Measurements from ENCODE around the gene LAMA3. TPM values are rescaled to one million over a fixed set of nuclear protein-coding genes. Genes with fewer than 3 reads are reported as not detected.

The LAMA3 gene
- total and polyA plus RNA-seq, 2 of the 13 experiments (the other 11 are each of a cell fraction or from before 2014, with no cell fraction given): 0.45 to 2.2 TPM

- Histone ChIP-seq H3K4me3 (replicated peaks in 1 of 3; ENCODE audit: insufficient read depth in 1 of 3, low read depth in 2 of 3, low read length in 3 of 3) (no peak overlapping the region), H3K9me3 (ENCODE audit: low read length) (no peaks in the 10 kb centered on the region), H3K4me2 (ENCODE audit: low read depth, low read length) (no peak overlapping the region), H3K27me3 (ENCODE audit: control insufficient read depth in 1 of 2, insufficient read depth in 2 of 2, low read length in 2 of 2) (peaks cover 0 to 12% of the 10 kb centered on the region in 2 experiments; a peak in 2 of 5 replicates), H3K27ac (ENCODE audit: extremely low read length, insufficient read depth, low read length) (no peak overlapping the region), H3K9ac (ENCODE audit: insufficient read depth, low read depth, low read length) (no peak overlapping the region), H3K36me3 (replicated peaks in 1 of 2; ENCODE audit: control insufficient read depth in 1 of 2, insufficient read depth in 2 of 2, low read length in 2 of 2) (no peaks in the 10 kb centered on the region), H4K20me1 (ENCODE audit: insufficient read depth, low read length) (no peaks in the 10 kb centered on the region), H3K79me2 (ENCODE audit: insufficient read depth, low read length) (no peaks in the 10 kb centered on the region), H2AFZ (ENCODE audit: low read length) (no peak overlapping the region), H3K4me1 (ENCODE audit: insufficient read depth, low read length) (no peaks in the 10 kb centered on the region)
- in situ Hi-C loops (cut with HindIII; ENCODE audit: extremely low pct_ligation_motif_present, low pct_unique_long_range_greater_than_20kb): no loop called here
- intact Hi-C loops (cut with micrococcal nuclease; ENCODE audit: unreplicated experiment): loop anchor here (5.0 kb wide), 1 partner anchor 58 kb away; no protein-coding TSS in a partner anchor
- TF ChIP-seq DRAP1 (CRISPR knock-in tag; IDR thresholded peaks at IDR 0.05): no peak
- no peak for TF ChIP-seq ZBTB2 (CRISPR knock-in tag; IDR thresholded peaks at IDR 0.05; ENCODE audit: low read depth)
- no peak for TF ChIP-seq ZNF282 (IDR thresholded peaks at IDR 0.05; ENCODE audit: partially characterized antibody)
- no peak for TF ChIP-seq HOMEZ (CRISPR knock-in tag; IDR thresholded peaks at IDR 0.05; ENCODE audit: low read depth)
- FAIRE-seq (no peak), DNase-seq (ENCODE audit: low spot score) (no peak), ATAC-seq (no peak)
- ChIA-PET POLR2A (no interaction called here), CTCF (ENCODE audit: low intra/inter-chr PET ratio, low total read pairs) (no interaction called here)
- WGBS (ENCODE audit: low lambda C conversion rate): 0% methylated on average over 2 of the region's 2 CpGs
- BruUV-seq (replicated peaks): no TSS peak
Observed at GRCh38 chr18:23643815-23644490, 45.3 kb upstream of the LAMA3 start.
